Panc1 (cell line): ENCODE results near the gene PDE1C.

Source experiments
- POLR2AphosphoS5 ChIP-seq: IDR thresholded peaks from 2 replicates; pipeline ENCODE4 v1.6.1; 2012; ENCODE audit warnings: mild to moderate bottlenecking, low read depth, low read length, moderate library complexity
- SIN3A ChIP-seq: IDR thresholded peaks from 2 replicates; pipeline ENCODE4 v1.6.1; 2012; ENCODE audit warnings: low read depth, mild to moderate bottlenecking, low read length, moderate library complexity, borderline replicate concordance; ENCODE audit not compliant: insufficient read depth
- TF ChIP-seq, protein P1 (sequence below): fragments of 450-650 bp; IDR thresholded peaks from 2 replicates; pipeline ENCODE4 v1.5.1; 2017; ENCODE audit warnings: mild to moderate bottlenecking
- TF ChIP-seq, protein P2 (sequence below), 2 experiments: IDR thresholded peaks; 2 replicates each; pipeline ENCODE4 v1.6.1; 2011 to 2012; ENCODE audit warnings: low read depth in 2 of 2, control low read depth in 1 of 2, low read length in 1 of 2, mild to moderate bottlenecking in 1 of 2, moderate library complexity in 1 of 2; ENCODE audit not compliant: insufficient read depth in 1 of 2

DNA sequence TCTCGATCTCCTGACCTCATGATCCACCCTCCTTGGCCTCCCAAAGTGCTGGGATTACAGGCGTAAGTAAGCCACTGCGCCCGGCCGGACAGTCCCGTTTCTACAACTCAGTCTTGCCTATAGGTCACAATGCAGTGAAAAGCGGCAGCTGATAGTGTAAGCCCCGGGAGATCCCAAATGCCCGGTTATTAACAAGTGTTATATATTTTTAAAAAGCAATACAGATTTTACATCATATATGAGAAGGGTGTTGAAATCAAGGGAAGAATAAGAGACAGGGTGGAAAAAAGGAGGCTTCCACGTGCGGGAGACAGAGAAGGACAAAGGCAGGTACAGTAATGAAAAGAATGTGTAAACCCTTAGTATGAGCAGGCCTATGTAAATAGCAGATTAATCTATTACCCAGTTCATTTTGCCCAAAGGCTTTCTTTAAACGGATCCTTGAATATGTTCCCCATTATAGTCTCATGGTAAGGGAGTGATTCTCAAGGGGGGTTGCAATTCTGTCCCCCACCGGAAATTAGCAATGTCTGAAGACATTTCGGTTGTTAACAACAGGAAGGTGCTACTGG is 170.8 kb downstream of the PDE1C start:
- TF ChIP-seq, protein P1, sequence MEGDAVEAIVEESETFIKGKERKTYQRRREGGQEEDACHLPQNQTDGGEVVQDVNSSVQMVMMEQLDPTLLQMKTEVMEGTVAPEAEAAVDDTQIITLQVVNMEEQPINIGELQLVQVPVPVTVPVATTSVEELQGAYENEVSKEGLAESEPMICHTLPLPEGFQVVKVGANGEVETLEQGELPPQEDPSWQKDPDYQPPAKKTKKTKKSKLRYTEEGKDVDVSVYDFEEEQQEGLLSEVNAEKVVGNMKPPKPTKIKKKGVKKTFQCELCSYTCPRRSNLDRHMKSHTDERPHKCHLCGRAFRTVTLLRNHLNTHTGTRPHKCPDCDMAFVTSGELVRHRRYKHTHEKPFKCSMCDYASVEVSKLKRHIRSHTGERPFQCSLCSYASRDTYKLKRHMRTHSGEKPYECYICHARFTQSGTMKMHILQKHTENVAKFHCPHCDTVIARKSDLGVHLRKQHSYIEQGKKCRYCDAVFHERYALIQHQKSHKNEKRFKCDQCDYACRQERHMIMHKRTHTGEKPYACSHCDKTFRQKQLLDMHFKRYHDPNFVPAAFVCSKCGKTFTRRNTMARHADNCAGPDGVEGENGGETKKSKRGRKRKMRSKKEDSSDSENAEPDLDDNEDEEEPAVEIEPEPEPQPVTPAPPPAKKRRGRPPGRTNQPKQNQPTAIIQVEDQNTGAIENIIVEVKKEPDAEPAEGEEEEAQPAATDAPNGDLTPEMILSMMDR = no peak
- TF ChIP-seq, protein P2, sequence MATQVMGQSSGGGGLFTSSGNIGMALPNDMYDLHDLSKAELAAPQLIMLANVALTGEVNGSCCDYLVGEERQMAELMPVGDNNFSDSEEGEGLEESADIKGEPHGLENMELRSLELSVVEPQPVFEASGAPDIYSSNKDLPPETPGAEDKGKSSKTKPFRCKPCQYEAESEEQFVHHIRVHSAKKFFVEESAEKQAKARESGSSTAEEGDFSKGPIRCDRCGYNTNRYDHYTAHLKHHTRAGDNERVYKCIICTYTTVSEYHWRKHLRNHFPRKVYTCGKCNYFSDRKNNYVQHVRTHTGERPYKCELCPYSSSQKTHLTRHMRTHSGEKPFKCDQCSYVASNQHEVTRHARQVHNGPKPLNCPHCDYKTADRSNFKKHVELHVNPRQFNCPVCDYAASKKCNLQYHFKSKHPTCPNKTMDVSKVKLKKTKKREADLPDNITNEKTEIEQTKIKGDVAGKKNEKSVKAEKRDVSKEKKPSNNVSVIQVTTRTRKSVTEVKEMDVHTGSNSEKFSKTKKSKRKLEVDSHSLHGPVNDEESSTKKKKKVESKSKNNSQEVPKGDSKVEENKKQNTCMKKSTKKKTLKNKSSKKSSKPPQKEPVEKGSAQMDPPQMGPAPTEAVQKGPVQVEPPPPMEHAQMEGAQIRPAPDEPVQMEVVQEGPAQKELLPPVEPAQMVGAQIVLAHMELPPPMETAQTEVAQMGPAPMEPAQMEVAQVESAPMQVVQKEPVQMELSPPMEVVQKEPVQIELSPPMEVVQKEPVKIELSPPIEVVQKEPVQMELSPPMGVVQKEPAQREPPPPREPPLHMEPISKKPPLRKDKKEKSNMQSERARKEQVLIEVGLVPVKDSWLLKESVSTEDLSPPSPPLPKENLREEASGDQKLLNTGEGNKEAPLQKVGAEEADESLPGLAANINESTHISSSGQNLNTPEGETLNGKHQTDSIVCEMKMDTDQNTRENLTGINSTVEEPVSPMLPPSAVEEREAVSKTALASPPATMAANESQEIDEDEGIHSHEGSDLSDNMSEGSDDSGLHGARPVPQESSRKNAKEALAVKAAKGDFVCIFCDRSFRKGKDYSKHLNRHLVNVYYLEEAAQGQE (IDR thresholded peaks at IDR 0.05; ENCODE audit: insufficient read depth in 1 of 2, low read depth in 2 of 2, low read length in 1 of 2) = no peak
- TF ChIP-seq SIN3A (no peak), POLR2AphosphoS5 (no peak)
